HG03354 (cell line): ENCODE measurements around the gene HLA-DRA.
"Not testable (repeated sequence)": the region's sequence is repeated elsewhere in the genome, so short reads cannot be mapped to it uniquely, and the experiment has no call there.

Source experiments
- ATAC-seq: cut with Tn5 transposase; IDR thresholded peaks from one replicate; pipeline ENCODE4 v1.9.1; 2021; ENCODE audit warnings: mild to moderate bottlenecking; ENCODE audit not compliant: unreplicated experiment, poor library complexity, severe bottlenecking

HLA-DRA gene

GRCh38 chr6:32427934-32428474, 11.7 kb upstream of the HLA-DRA start:
- ATAC-seq: no peak

GRCh38 chr6:32430179-32430578, 9.5 kb upstream of the HLA-DRA start:
- no peak for ATAC-seq

GRCh38 chr6:32431142-32431541, 8.5 kb upstream of the HLA-DRA start:
- no peak for ATAC-seq

- ATAC-seq: no peak
Measured at GRCh38 chr6:32432050-32432450, 7.6 kb upstream of the HLA-DRA start.

GRCh38 chr6:32433950-32434349, 5.7 kb upstream of the HLA-DRA start:
- ATAC-seq: not testable (repeated sequence)

GRCh38 chr6:32436186-32436585, 3.5 kb upstream of the HLA-DRA start:
- no peak for ATAC-seq

- peak; percentile 75 for ATAC-seq
Measured at GRCh38 chr6:32436995-32437836, 2.5 kb upstream of the HLA-DRA start.

- ATAC-seq: no peak
Measured at GRCh38 chr6:32439139-32439538, 548 bp upstream of the HLA-DRA start.

- no peak for ATAC-seq
Measured at GRCh38 chr6:32442243-32442667, 2.6 kb downstream of the HLA-DRA start.

GRCh38 chr6:32442977-32443552, 3.4 kb downstream of the HLA-DRA start:
- no peak for ATAC-seq

GRCh38 chr6:32444433-32444832, 4.7 kb downstream of the HLA-DRA start:
- no peak for ATAC-seq

GRCh38 chr6:32445321-32445854, 5.7 kb downstream of the HLA-DRA start:
- no peak for ATAC-seq

GRCh38 chr6:32447932-32448331, 8.2 kb downstream of the HLA-DRA start:
- no peak for ATAC-seq

- ATAC-seq: no peak
Measured at GRCh38 chr6:32449088-32449736, 9.5 kb downstream of the HLA-DRA start.

GRCh38 chr6:32457054-32457453, 17.4 kb downstream of the HLA-DRA start:
- ATAC-seq: no peak

- no peak for ATAC-seq
Measured at GRCh38 chr6:32459781-32460424, 20.2 kb downstream of the HLA-DRA start.

- no peak for ATAC-seq
Measured at GRCh38 chr6:32460528-32460927, 20.8 kb downstream of the HLA-DRA start.

GRCh38 chr6:32461493-32461892, 21.8 kb downstream of the HLA-DRA start:
- ATAC-seq: no peak

GRCh38 chr6:32462609-32463008, 22.9 kb downstream of the HLA-DRA start:
- peak; percentile 63 for ATAC-seq
